HG02970 (cell line): ENCODE measurements around the gene FYB2.

Experiments used
- ATAC-seq: cut with Tn5 transposase; IDR thresholded peaks from one replicate; pipeline ENCODE4 v1.9.1; 2021; ENCODE audit warnings: mild to moderate bottlenecking, moderate library complexity, moderate number of reproducible peaks; ENCODE audit not compliant: unreplicated experiment, low FRiP score

The FYB2 gene

DNA sequence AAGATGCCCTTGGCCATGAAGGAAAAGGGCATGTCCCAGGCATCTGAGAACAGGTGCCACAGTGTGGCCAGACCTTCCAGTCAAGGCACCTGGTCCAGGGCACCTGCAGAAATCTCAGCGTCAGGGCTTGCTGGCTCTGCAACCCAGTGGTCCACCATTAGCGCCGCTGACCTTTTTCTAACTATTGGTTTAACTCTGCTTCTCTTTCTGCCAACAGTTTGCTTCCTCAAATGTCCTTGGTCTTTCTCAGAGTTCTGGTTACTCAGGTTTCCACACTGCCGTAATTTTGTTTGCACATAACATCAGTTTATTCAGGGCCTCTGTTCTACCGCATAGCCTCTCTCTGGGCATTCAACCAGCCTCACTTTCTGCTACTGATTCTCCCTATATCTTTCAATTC lies 16.5 kb upstream of the FYB2 start:
- ATAC-seq = no peak

DNA sequence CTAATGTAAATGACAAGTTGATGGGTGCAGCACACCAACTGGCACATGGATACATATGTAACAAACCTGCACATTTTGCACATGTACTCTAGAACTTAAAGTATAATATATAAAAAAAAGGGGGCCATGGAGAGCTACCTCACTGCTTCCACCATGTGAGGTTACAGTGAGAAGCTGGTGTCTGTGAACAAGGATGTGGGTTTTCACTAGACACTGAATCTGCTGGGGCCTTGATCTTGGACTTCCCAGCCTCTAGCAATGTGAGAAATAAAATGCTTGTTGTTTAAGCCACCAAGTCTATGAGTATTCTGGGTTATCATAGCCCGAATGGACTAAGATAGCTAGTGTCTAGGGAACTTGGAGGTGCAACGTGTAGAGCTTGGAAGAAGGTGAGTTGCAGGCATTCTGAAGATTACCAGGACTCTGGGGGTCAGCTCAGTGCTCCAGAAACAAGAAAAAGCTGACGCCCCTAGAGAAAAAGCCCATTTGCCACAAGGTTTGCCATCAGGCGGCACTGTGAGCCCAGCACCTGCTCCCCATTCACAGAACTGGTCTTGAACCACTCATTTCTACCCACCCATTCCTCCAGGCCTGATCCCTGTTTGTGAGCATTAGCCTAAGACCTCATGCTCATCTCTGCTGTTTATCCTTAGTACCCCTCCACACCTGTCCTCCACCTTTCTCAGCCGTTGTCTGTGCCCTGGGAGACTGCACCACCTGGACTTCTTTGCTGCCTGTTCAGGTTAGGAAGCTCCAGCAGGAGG lies 15.1 kb upstream of the FYB2 start:
- no peak for ATAC-seq

- ATAC-seq = no peak
Observed at GRCh38 chr1:56833088-56833487, 13.9 kb upstream of the FYB2 start.

- peak; percentile 80 for ATAC-seq
Observed at GRCh38 chr1:56831871-56832693, 12.9 kb upstream of the FYB2 start.

DNA sequence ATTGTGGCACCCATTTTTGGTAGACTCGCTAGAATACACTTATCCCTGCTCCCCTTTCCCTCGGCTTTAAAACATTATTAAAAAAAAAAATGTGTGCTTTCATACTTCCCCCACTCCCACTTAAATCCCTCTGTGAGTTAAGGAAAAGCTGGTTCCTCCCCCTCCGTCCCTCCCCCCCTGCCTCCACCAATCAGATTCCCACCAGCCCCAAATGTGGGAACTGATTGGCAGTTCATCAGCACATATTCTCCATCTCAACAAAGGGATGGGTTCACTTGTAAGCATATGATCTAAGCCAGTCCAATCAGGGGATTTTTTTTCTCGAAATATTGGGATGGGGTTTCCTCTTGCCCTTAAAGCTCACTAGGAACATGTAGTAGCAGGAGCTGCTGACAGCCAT lies 10.8 kb upstream of the FYB2 start:
- no peak for ATAC-seq

GRCh38 chr1:56827711-56828110 lies 8.5 kb upstream of the FYB2 start:
- no peak for ATAC-seq

DNA sequence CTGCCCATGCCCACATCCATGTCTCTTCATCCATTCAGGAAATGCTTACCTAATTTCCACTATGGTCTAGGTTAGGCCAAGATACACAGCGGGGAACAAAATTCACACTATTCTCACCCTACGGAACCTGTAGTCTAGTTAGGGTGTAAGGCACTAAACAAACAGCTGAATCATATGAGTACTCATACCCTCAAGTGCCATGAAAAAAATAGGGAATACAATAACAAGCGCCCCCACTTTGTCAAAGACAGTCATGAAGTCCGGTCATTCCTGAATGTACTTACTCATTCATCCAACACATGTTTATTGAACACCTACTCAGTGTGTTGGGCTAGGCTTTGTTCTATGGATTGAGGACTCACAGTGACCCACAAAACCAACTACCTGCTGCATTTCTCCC lies 6.2 kb upstream of the FYB2 start:
- no peak for ATAC-seq

GRCh38 chr1:56824938-56825337 lies 5.7 kb upstream of the FYB2 start:
- no peak for ATAC-seq

GRCh38 chr1:56824271-56824670 lies 5.1 kb upstream of the FYB2 start:
- ATAC-seq = no peak

DNA sequence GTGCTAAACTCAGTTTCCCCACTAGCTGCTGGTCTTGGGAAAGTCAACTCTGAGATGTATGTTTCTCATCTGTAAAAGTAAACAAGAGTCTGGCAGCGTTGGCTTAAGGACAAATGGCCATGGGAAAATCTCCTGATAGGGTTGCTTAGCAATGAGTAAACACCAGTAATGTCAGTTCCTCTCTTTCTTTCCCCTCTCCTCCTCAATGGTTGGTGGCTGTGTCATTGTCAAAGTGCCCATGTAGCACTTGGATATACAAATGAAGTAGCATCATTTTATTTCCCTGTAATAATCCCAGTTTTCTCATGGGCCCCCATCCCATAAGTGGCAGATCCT lies 2.2 kb upstream of the FYB2 start:
- no peak for ATAC-seq

GRCh38 chr1:56820755-56821461 lies 1.7 kb upstream of the FYB2 start:
- ATAC-seq = peak; percentile 73

- no peak for ATAC-seq
Observed at GRCh38 chr1:56817716-56818463, 1.3 kb downstream of the FYB2 start.

GRCh38 chr1:56816909-56817308 lies 2.3 kb downstream of the FYB2 start:
- no peak for ATAC-seq

DNA sequence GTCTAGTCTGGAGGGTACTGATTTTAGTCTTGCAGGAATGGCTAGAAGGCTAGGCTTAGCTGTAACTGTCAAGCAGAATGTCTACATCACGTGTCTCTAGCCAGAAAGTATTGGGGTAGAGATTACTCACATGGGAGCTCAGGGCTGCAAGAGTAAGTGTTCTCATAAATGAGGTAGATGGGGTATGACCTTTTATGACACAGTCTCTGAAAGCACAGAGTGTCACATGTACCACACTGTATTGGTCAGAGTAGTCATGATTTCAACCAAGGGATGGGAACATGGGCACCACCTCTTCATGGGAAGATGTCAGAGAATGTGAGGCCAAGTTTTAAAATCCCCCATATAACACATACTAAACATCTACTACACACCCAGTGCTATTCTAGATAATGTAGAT lies 2.9 kb downstream of the FYB2 start:
- no peak for ATAC-seq

DNA sequence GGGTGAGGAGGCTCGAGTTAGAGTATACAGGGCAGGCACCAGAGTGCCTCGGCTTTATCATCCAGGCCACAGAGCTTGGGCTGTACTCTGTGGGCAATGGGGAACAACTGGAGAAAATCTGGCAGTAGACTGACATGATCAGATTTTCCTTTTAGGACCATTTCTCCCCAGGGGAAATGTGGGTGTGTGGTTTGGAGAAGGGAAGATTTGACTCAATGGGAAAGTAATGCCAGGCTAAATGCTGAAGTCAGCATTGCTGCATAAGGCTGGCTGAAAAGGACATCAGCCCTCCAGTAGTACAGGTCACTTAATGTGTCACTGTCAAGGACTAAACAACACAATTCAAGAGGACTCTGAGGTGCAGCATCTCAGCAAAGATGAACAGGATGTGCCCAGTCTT lies 5.0 kb downstream of the FYB2 start:
- ATAC-seq = no peak

- no peak for ATAC-seq
Observed at GRCh38 chr1:56811331-56811730, 7.9 kb downstream of the FYB2 start.

GRCh38 chr1:56808410-56808809 lies 10.8 kb downstream of the FYB2 start:
- ATAC-seq = no peak

DNA sequence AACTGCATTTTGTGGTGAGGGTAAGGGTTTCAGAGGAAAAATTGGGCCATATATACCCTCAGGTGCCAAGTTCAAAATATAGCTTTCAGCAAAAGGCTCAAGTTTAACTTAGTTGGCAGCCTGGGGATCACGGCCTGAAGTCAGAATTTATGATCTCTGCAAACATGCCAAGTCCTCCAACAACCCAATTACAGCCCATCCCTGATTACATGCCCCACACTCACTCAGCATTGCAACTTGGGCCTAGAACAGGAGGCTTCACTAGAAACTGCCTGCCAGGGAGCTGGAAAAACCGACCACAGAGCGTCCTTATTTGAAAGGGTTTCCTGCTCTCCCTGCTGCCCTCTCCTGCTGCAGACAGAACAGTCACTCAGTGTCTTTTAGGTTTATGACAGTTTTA lies 12.4 kb downstream of the FYB2 start:
- no peak for ATAC-seq

DNA sequence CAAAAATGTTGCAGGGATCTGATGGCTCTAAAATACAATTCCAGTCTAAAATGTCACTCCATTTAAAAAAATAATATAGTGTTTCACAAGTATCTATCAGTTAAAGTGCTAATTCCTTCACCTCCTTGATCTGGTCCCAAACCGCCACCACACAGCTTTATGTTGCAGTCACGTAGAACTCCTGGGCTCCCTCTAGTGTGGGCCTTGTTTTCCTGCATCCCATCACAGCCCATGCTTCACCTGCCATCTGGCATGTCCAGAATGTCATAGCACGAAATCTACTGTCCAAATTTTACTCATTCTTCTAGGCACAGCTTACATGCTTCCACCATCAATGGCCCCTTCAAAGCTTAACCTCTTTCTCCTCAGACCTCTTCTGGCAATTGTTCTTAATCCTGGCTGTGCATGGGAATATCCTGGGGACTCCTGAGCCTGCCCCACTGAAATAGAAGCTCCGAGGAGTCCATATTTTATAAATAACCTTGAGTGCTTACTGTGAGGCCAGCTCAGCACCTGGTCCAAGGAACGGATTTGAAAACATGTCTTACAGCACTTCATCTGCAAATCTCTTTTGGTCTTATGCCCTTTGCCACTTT lies 15.5 kb downstream of the FYB2 start:
- peak; percentile 58 for ATAC-seq

- no peak for ATAC-seq
Observed at GRCh38 chr1:56799605-56800400, 19.4 kb downstream of the FYB2 start.
